HEK293T (cell line): ENCODE measurements around the gene ALK.

Experiments
- SP1 ChIP-seq: fragments of 450-650 bp; IDR thresholded peaks from 2 replicates; pipeline ENCODE4 v1.6.1; 2017
- SUZ12 ChIP-seq: fragments of 450-650 bp; IDR thresholded peaks from 2 replicates; pipeline ENCODE4 v1.6.1; 2016; ENCODE audit warnings: mild to moderate bottlenecking

DNA sequence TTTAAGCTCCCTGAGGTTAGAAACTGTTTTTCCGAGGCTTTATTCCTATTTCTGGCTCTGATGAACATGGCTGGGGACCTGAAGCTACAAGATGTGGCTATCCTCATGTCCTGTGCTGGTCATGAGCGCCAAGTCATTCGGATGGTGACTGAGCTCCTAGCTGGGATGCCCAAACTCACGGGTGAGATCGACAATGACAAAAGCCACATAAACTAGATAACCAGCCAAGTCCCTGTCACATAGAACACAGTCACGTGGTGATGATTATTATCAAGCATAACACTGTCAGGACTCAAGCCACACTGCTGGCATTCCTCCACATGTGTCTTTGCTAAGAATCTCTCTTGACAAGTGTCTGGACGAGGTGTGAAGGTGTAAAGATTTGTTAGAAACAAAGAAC is 531.2 kb downstream of the ALK start:
- TF ChIP-seq SUZ12 (no peak), SP1 (no peak)
